Upper lobe of left lung (tissue), 4 donors: ENCODE measurements around the gene IL27RA.

Source experiments
- CTCF ChIP-seq, 6 experiments: fragments of 450-650 bp in 4 of 6; fragments of 200-600 bp in 2 of 6; sonication (generic) in 2 of 6; IDR thresholded peaks; one replicate each; pipeline ENCODE4 v1.5.1; 2016 to 2019; ENCODE audit warnings: antibody characterized with exemption in 6 of 6
- EP300 ChIP-seq, 4 donors: sonication (generic); formaldehyde crosslinking; IDR thresholded peaks; one replicate each; pipeline ENCODE4 v1.5.1; 2017; ENCODE audit warnings: antibody characterized with exemption in 4 of 4, control low read depth in 2 of 4
- POLR2A ChIP-seq, 4 donors: fragments of 450-650 bp; IDR thresholded peaks; one replicate each; pipeline ENCODE4 v1.5.1; 2016 to 2017; ENCODE audit warnings: antibody characterized with exemption in 4 of 4, mild to moderate bottlenecking in 2 of 4
- POLR2AphosphoS5 ChIP-seq, 2 donors: sonication (generic); formaldehyde crosslinking; IDR thresholded peaks; one replicate each; pipeline ENCODE4 v1.5.1; 2017; ENCODE audit warnings: antibody characterized with exemption in 2 of 2

DNA sequence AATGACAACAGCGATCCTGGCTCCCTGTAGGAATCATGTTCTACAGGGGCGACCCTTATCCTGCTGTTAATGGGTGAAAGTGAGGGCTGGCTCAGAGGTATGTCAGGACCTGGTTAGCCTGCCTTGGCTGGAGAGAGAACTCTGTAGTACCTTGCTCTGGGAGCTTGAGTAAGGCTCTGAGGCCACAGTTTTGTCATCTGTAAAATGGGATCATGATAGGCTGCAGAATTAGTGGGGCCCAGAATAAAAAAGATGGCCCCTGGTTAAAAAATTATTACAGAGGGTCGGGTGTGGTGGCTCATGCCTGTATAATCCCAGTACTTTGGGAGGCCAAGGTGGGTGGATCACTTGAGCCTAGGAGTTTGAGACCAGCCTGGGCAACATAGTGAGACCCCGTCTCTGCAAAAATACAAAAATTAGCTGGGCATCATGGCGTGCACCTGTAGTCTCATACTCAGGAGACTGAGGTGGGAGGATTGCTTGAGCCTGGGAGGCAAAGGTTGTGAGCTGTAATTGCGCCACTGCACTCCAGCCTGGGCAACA, 69.5 kb downstream of the IL27RA start:
- TF ChIP-seq POLR2A (IDR thresholded peaks at IDR 0.05) (no peak), CTCF (IDR thresholded peaks at IDR 0.05) (no peak), EP300 (IDR thresholded peaks at IDR 0.05) (no peak), POLR2AphosphoS5 (IDR thresholded peaks at IDR 0.05) (no peak)
